Left renal pelvis (tissue), 4 donors: Measurements from ENCODE around the gene CTDSP2. TPM values are rescaled to one million over a fixed set of nuclear protein-coding genes. Genes with fewer than 3 reads are reported as not detected.

Experiments
- DNase-seq, 4 donors: peaks; one replicate each; pipeline ENCODE4 v3.0.0-alpha.2; 2013; ENCODE audit warnings: low read depth in 4 of 4, low spot score in 3 of 4
- polyA plus RNA-seq, 4 donors: library from polyadenylated mRNA; unstranded; fragments of 120-200 nt; gene quantifications; one replicate each; pipeline ENCODE4 v1.2.1, GENCODE V29; 2013; ENCODE audit not compliant: insufficient read length in 4 of 4

Gene CTDSP2
- polyA plus RNA-seq, 4 donors = 235 to 272 (median 260) TPM

GRCh38 chr12:57817261-57817989 lies 29.1 kb downstream of the CTDSP2 start:
- no peak for DNase-seq

GRCh38 chr12:57816855-57817151 lies 29.7 kb downstream of the CTDSP2 start:
- no peak for DNase-seq

GRCh38 chr12:57816001-57816854 lies 30.3 kb downstream of the CTDSP2 start:
- no peak for DNase-seq

GRCh38 chr12:57815177-57816000 lies 31.1 kb downstream of the CTDSP2 start:
- no peak for DNase-seq

- DNase-seq = no peak
These were observed 32.4 kb downstream of the CTDSP2 start for GRCh38 chr12:57813971-57814772.

- DNase-seq = no peak
These were observed 33.2 kb downstream of the CTDSP2 start for GRCh38 chr12:57813111-57813970.

- no peak for DNase-seq
These were observed 35.3 kb downstream of the CTDSP2 start for GRCh38 chr12:57811028-57811755.

- DNase-seq = no peak
These were observed 36.1 kb downstream of the CTDSP2 start for GRCh38 chr12:57810450-57810849.

GRCh38 chr12:57809425-57809824 lies 37.1 kb downstream of the CTDSP2 start:
- DNase-seq = no peak

GRCh38 chr12:57808351-57808750 lies 38.2 kb downstream of the CTDSP2 start:
- no peak for DNase-seq

- no peak for DNase-seq
These were observed 39.2 kb downstream of the CTDSP2 start for GRCh38 chr12:57807285-57807684.

- no peak for DNase-seq
These were observed 39.9 kb downstream of the CTDSP2 start for GRCh38 chr12:57806677-57807076.

GRCh38 chr12:57803319-57803893 lies 43.1 kb downstream of the CTDSP2 start:
- DNase-seq = no peak

- no peak for DNase-seq
These were observed 43.9 kb downstream of the CTDSP2 start for GRCh38 chr12:57802607-57803006.

- no peak for DNase-seq
These were observed 45.6 kb downstream of the CTDSP2 start for GRCh38 chr12:57800965-57801364.

GRCh38 chr12:57797933-57798332 lies 48.6 kb downstream of the CTDSP2 start:
- no peak for DNase-seq

GRCh38 chr12:57796996-57797395 lies 49.5 kb downstream of the CTDSP2 start:
- no peak for DNase-seq

- no peak for DNase-seq
These were observed 51.2 kb downstream of the CTDSP2 start for GRCh38 chr12:57795354-57795753.
